ENCODE measurements around the gene KIAA1671.
A peak's percentile ranks its signal among the peaks of the same experiment; 100 is the strongest.

KIAA1671 gene

GRCh38 chr22:25038771-25039170 is 86.3 kb downstream of the KIAA1671 start:
- no peak for TF ChIP-seq CTCF (IDR thresholded peaks at IDR 0.05; ENCODE audit: insufficient read depth, missing control alignments)
- FAIRE-seq (no peak), DNase-seq (ENCODE audit: insufficient read length, low spot score) (no peak)

- FAIRE-seq (no peak), DNase-seq (ENCODE audit: insufficient read length, low spot score) (no peak)
- TF ChIP-seq CTCF (IDR thresholded peaks at IDR 0.05; ENCODE audit: insufficient read depth, missing control alignments): no peak
These were observed 86.7 kb downstream of the KIAA1671 start for GRCh38 chr22:25039255-25039654.

GRCh38 chr22:25039754-25040153 is 87.2 kb downstream of the KIAA1671 start:
- DNase-seq (ENCODE audit: insufficient read length, low spot score): no peak
- TF ChIP-seq CTCF (IDR thresholded peaks at IDR 0.05; ENCODE audit: insufficient read depth, missing control alignments): no peak
- no peak for FAIRE-seq

- no peak for FAIRE-seq
- TF ChIP-seq CTCF (IDR thresholded peaks at IDR 0.05; ENCODE audit: insufficient read depth, missing control alignments): no peak
These were observed 92.6 kb downstream of the KIAA1671 start for GRCh38 chr22:25045159-25045558.

GRCh38 chr22:25048071-25048470 is 95.6 kb downstream of the KIAA1671 start:
- FAIRE-seq (no peak), DNase-seq (ENCODE audit: insufficient read length, low spot score) (no peak)
- TF ChIP-seq CTCF (IDR thresholded peaks at IDR 0.05; ENCODE audit: insufficient read depth, missing control alignments): no peak

More at GRCh38 chr22:25045159-25045558, 92.6 kb downstream of the KIAA1671 start:
- no peak for DNase-seq (ENCODE audit: insufficient read length, low spot score)

GRCh38 chr22:25048659-25049647 is 96.4 kb downstream of the KIAA1671 start:
- DNase-seq (ENCODE audit: insufficient read length, low spot score) (peak; percentile 85), FAIRE-seq (peak; percentile 53)
- TF ChIP-seq CTCF (IDR thresholded peaks at IDR 0.05; ENCODE audit: insufficient read depth, missing control alignments): peak; percentile 88

- DNase-seq (ENCODE audit: insufficient read length, low spot score) (no peak), FAIRE-seq (no peak)
- TF ChIP-seq CTCF (IDR thresholded peaks at IDR 0.05; ENCODE audit: insufficient read depth, missing control alignments): no peak
These were observed 97.3 kb downstream of the KIAA1671 start for GRCh38 chr22:25049770-25050169.
